ENCODE results near the gene TFRC.
"Not testable (repeated sequence)": the region's sequence is repeated elsewhere in the genome, so short reads cannot be mapped to it uniquely, and the experiment has no call there.

Gene TFRC

DNA sequence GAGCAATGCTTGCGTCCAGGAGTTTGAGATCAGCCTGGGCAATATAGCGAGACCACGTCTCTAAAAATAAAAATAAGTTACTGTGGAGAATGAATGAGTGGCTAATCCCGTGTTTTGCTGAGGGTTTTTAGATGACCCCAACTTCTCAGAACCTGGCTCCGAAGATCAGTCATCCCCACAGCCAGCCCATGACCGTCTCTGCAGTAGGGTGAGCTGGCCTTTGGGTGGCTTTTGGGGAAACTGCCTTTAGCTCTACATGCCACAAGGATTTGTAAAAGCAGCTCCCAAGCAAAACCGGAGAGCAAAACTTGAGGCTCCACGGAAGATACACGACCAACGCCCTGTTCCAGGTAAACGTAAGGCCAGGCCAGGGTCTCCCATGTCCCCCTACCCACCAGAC lies 39.2 kb upstream of the TFRC start:
- DNase-seq (ENCODE audit: extremely low read depth, low read depth) = no peak
- TF ChIP-seq, protein P1, sequence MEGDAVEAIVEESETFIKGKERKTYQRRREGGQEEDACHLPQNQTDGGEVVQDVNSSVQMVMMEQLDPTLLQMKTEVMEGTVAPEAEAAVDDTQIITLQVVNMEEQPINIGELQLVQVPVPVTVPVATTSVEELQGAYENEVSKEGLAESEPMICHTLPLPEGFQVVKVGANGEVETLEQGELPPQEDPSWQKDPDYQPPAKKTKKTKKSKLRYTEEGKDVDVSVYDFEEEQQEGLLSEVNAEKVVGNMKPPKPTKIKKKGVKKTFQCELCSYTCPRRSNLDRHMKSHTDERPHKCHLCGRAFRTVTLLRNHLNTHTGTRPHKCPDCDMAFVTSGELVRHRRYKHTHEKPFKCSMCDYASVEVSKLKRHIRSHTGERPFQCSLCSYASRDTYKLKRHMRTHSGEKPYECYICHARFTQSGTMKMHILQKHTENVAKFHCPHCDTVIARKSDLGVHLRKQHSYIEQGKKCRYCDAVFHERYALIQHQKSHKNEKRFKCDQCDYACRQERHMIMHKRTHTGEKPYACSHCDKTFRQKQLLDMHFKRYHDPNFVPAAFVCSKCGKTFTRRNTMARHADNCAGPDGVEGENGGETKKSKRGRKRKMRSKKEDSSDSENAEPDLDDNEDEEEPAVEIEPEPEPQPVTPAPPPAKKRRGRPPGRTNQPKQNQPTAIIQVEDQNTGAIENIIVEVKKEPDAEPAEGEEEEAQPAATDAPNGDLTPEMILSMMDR (IDR thresholded peaks at IDR 0.05; ENCODE audit: low read depth, low read length) = no peak

DNA sequence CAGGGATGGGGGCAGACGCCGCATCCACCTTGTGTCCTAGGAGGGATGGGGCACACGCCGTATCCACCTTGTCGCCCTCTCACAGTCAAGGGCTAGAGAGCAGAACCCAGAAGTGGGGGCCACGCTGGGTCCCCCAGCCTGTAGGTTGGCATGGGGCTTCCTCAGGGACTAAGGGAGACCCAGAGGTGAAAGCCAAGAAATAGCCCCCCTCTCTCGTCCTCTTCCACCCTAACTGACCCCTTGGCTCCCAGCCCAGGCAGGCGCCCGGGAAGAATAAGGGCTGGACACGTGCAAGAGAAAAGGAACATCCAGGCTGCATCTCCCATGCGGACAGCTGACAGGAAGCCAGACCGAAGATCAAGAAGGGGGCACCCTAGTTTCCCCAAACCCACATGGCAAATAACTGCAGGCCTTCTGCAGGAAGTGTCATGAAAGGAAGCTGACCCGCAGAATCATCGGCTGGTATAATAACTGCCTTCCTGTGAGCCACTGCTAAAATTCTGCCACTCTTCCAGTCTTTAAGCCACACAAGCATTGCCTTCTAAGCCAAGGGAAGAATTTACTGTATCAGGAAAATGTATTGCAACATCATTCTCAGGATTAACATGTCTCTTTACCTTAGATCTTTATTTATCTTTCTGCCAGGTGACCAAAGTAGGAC lies 38.5 kb upstream of the TFRC start:
- TF ChIP-seq, protein P1 (IDR thresholded peaks at IDR 0.05; ENCODE audit: low read depth, low read length) = no peak
- no peak for DNase-seq (ENCODE audit: extremely low read depth, low read depth)

- TF ChIP-seq, protein P1 (IDR thresholded peaks at IDR 0.05; ENCODE audit: low read depth, low read length) = no peak
- no peak for DNase-seq (ENCODE audit: extremely low read depth, low read depth)
These were observed 35.9 kb upstream of the TFRC start for GRCh38 chr3:196117809-196118208.

DNA sequence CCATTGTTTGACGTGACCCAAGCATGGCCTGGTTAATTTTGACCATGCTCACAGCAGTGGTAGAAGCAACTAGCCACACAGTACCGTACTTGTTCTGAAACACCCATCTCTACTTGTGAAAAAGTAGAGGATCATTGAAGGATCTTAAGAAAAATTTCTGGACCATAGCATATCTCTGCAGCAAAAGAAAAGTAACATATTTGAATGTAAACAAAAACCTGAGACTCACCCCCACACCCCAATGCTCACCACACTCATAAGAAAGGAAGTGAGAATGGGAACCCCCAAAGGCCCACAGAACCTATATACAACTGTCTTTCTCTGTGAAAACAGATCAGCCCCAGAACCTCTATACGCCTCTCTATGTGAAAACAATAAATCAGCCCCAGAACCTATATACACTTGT lies 33.8 kb upstream of the TFRC start:
- TF ChIP-seq, protein P1 (IDR thresholded peaks at IDR 0.05; ENCODE audit: low read depth, low read length) = no peak
- no peak for DNase-seq (ENCODE audit: extremely low read depth, low read depth)

DNA sequence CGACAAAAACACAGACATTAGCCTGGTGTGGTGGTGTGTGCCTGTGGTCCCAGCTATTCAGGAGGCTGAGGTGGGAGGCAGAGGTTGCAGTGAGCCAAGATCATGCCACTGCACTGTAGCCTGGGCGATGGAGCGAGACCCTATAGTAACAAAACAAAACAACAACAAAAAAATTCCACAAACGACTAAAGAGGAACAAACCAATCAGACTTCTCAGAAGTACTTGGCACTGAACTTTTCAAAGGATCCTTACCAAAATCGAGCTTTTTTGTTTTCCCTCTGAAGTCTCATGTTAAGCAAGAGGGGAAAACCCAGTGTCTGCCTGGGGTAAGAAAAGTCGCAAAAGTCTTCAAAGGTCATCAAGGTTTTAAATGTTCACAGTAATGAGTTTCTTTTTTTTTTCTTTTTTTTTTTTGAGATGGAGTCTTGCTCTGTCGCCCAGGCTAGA lies 30.1 kb upstream of the TFRC start:
- TF ChIP-seq, protein P1 (IDR thresholded peaks at IDR 0.05; ENCODE audit: low read depth, low read length) = no peak
- no peak for DNase-seq (ENCODE audit: extremely low read depth, low read depth)

- DNase-seq (ENCODE audit: extremely low read depth, low read depth) = no peak
- TF ChIP-seq, protein P1 (IDR thresholded peaks at IDR 0.05; ENCODE audit: low read depth, low read length) = no peak
These were observed 26.3 kb upstream of the TFRC start for GRCh38 chr3:196108075-196108743.

DNA sequence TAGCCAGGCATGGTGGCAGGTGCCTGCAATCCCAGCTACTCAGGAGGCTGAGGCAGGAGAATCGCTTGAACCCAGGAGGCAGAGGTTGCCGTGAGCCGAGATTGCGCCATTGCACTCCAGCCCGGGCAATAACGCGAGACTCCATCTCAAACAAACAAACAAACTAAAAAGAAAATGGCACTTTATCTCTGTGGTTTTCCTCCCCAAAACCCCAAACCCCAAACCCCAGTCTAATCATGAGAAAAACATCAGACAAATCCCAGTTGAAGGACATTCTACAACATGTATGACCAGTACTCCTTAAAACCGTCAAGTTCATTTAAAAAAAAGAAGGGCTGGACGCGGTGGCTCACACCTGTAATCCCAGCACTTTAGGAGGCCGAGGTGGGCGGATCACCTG lies 22.8 kb upstream of the TFRC start:
- not testable (repeated sequence) for DNase-seq (ENCODE audit: extremely low read depth, low read depth)

- DNase-seq (ENCODE audit: extremely low read depth, low read depth) = not testable (repeated sequence)
These were observed 16.6 kb upstream of the TFRC start for GRCh38 chr3:196098365-196098980.

Data from AG09319 (cell line).